H1 (cell line): ENCODE measurements around the gene UNC5B. TPM values are rescaled to one million over a fixed set of nuclear protein-coding genes. Genes with fewer than 3 reads are reported as not detected.

ENCODE experiments used
- CTCF ChIA-PET: fragments of 300-600 bp; sonication (Branson Sonifier 250); formaldehyde crosslinking; loops from one replicate; lab custom pipeline; 2021; ENCODE audit not compliant: partially characterized antibody; lab: Charles Lee
- POLR2A ChIA-PET: fragments of 300-600 bp; sonication (Branson Sonifier 250); formaldehyde crosslinking; loops from one replicate; lab custom pipeline; 2021; ENCODE audit warnings: inconsistent platforms; ENCODE audit not compliant: partially characterized antibody; lab: Charles Lee
- DNase-seq, 2 experiments: peaks; one replicate each; pipeline versions ENCODE4 v3.0.0 to v3.0.0-alpha.2; 2010 to 2022; ENCODE audit warnings: low spot score in 2 of 2, low read depth in 1 of 2, mixed read lengths in 1 of 2
- FAIRE-seq: peaks from 2 replicates; lab custom pipeline; 2011; peaks lifted over from hg19 to GRCh38; lab: Jason Lieb, UNC
- H2AFZ ChIP-seq: 2 replicates; pipeline ENCODE4 v1.8.1; 2012; ENCODE audit warnings: low read length, inconsistent platforms
- H2AK5ac ChIP-seq: 2 replicates; pipeline ENCODE4 v1.6.1; 2013; ENCODE audit warnings: low read depth, low read length
- H2BK120ac ChIP-seq: replicated peaks from 2 replicates; pipeline ENCODE3; 2013; ENCODE audit warnings: low read depth, low read length, inconsistent platforms
- H2BK12ac ChIP-seq: 2 replicates; pipeline ENCODE4 v1.6.1; 2013; ENCODE audit warnings: low read depth, low read length
- H2BK15ac ChIP-seq: 2 replicates; pipeline ENCODE4 v1.6.1; 2013; ENCODE audit warnings: low read length
- H2BK20ac ChIP-seq: 2 replicates; pipeline ENCODE4 v1.6.1; 2013; ENCODE audit warnings: low read length
- H2BK5ac ChIP-seq: 2 replicates; pipeline ENCODE4 v1.6.1; 2013; ENCODE audit warnings: low read depth, low read length
- H3K14ac ChIP-seq: 2 replicates; pipeline ENCODE4 v1.6.1; 2013; ENCODE audit warnings: inconsistent platforms; ENCODE audit not compliant: insufficient read length
- H3K18ac ChIP-seq: 2 replicates; pipeline ENCODE4 v1.6.1; 2013; ENCODE audit warnings: low read length; ENCODE audit errors: extremely low read depth
- H3K23ac ChIP-seq: 2 replicates; pipeline ENCODE4 v1.6.1; 2013; ENCODE audit warnings: inconsistent platforms; ENCODE audit not compliant: insufficient read length
- H3K23me2 ChIP-seq: 2 replicates; pipeline ENCODE4 v1.6.1; 2013; ENCODE audit warnings: low read depth, low read length
- H3K27ac ChIP-seq: 2 replicates; pipeline ENCODE4 v1.6.1; 2011; ENCODE audit warnings: low read depth, low read length, inconsistent platforms
- H3K27me3 ChIP-seq, 4 experiments: replicated peaks in 1 of 4; 1 replicate in 1 of 4; 2 replicates in 3 of 4; pipeline versions ENCODE4 v1.6.1 to v1.8.1; 2011 to 2013; ENCODE audit warnings: low read length in 3 of 4, mild to moderate bottlenecking in 3 of 4, inconsistent platforms in 2 of 4, mixed read lengths in 2 of 4, moderate library complexity in 1 of 4; ENCODE audit not compliant: control insufficient read depth in 3 of 4, insufficient read depth in 3 of 4; ENCODE audit errors: extremely low read depth in 1 of 4
- H3K36me3 ChIP-seq, 4 experiments: 2 replicates each; pipeline versions ENCODE4 v1.6.1 to v1.8.1; 2011 to 2013; ENCODE audit warnings: mild to moderate bottlenecking in 4 of 4, low read length in 3 of 4, moderate library complexity in 2 of 4, control low read depth in 1 of 4, inconsistent platforms in 1 of 4; ENCODE audit not compliant: insufficient read depth in 4 of 4, control insufficient read depth in 2 of 4
- H3K4ac ChIP-seq: replicated peaks from 2 replicates; pipeline ENCODE3; 2013; ENCODE audit warnings: low read length, low read depth, mixed read lengths, inconsistent platforms; ENCODE audit not compliant: insufficient read length
- H3K4me1 ChIP-seq, 4 experiments: replicated peaks in 1 of 4; 1 replicate in 1 of 4; 2 replicates in 3 of 4; pipeline versions ENCODE4 v1.6.1 to v1.8.1; 2011 to 2013; ENCODE audit warnings: low read length in 3 of 4, inconsistent platforms in 2 of 4, mixed read lengths in 1 of 4; ENCODE audit not compliant: insufficient read depth in 4 of 4, control insufficient read depth in 3 of 4
- H3K4me2 ChIP-seq, 2 experiments: 2 replicates each; pipeline versions ENCODE4 v1.6.1 to v1.8.1; 2011 to 2013; ENCODE audit warnings: low read depth in 2 of 2, low read length in 2 of 2, control low read depth in 1 of 2, inconsistent platforms in 1 of 2, mild to moderate bottlenecking in 1 of 2; ENCODE audit not compliant: insufficient read depth in 1 of 2
- H3K4me3 ChIP-seq, 4 experiments: fragments of 200-600, 300-600 bp in 1 of 4; sonication (generic), shearing (Covaris generic), sonication (Bioruptor Twin) in 1 of 4; 2 replicates each; pipeline versions ENCODE4 v1.5.1 to v1.8.1; 2011 to 2016; ENCODE audit warnings: low read length in 4 of 4, low read depth in 3 of 4, control low read depth in 2 of 4, inconsistent platforms in 2 of 4, mild to moderate bottlenecking in 2 of 4, mixed read lengths in 1 of 4, moderate library complexity in 1 of 4; ENCODE audit not compliant: insufficient read depth in 2 of 4; ENCODE audit errors: extremely low read depth in 1 of 4
- H3K56ac ChIP-seq: replicated peaks from 2 replicates; pipeline ENCODE3; 2013; ENCODE audit warnings: low read depth, mild to moderate bottlenecking, mixed read lengths, low read length, inconsistent platforms; ENCODE audit not compliant: insufficient read length
- H3K79me1 ChIP-seq: 2 replicates; pipeline ENCODE4 v1.6.1; 2013; ENCODE audit warnings: low read depth, low read length, control low read depth
- H3K79me2 ChIP-seq, 2 experiments: 2 replicates each; pipeline versions ENCODE4 v1.6.1 to v1.8.1; 2012 to 2013; ENCODE audit warnings: low read length in 2 of 2, mild to moderate bottlenecking in 2 of 2, inconsistent platforms in 1 of 2; ENCODE audit not compliant: insufficient read depth in 2 of 2, control insufficient read depth in 1 of 2
- H3K9ac ChIP-seq, 4 experiments: replicated peaks in 1 of 4; 1 replicate in 1 of 4; 2 replicates in 3 of 4; pipeline versions ENCODE4 v1.6.1 to v1.8.1; 2011 to 2013; ENCODE audit warnings: low read depth in 3 of 4, low read length in 3 of 4, control low read depth in 2 of 4, mild to moderate bottlenecking in 2 of 4, moderate library complexity in 2 of 4, inconsistent platforms in 1 of 4; ENCODE audit errors: extremely low read depth in 1 of 4
- H3K9me3 ChIP-seq, 2 experiments: 2 replicates each; pipeline versions ENCODE4 v1.6.1 to v1.8.1; 2012 to 2013; ENCODE audit warnings: mild to moderate bottlenecking in 2 of 2, moderate library complexity in 2 of 2, control low read depth in 1 of 2, inconsistent platforms in 1 of 2, low read depth in 1 of 2, low read length in 1 of 2, mixed read lengths in 1 of 2; ENCODE audit not compliant: insufficient read depth in 2 of 2
- H4K20me1 ChIP-seq, 2 experiments: replicated peaks in 1 of 2; 2 replicates each; pipeline versions ENCODE3 to v1.8.1; 2011 to 2013; ENCODE audit warnings: inconsistent platforms in 2 of 2, low read length in 2 of 2, mild to moderate bottlenecking in 1 of 2; ENCODE audit not compliant: insufficient read depth in 2 of 2, control insufficient read depth in 1 of 2
- H4K5ac ChIP-seq: 2 replicates; pipeline ENCODE4 v1.6.1; 2013; ENCODE audit warnings: low read length, low read depth, mixed read lengths, inconsistent platforms; ENCODE audit not compliant: insufficient read length
- H4K8ac ChIP-seq: 2 replicates; pipeline ENCODE4 v1.8.0; 2013; ENCODE audit warnings: mild to moderate bottlenecking, moderate library complexity, low read length, inconsistent platforms; ENCODE audit not compliant: insufficient read depth; ENCODE audit errors: extremely low read depth
- H4K91ac ChIP-seq: replicated peaks from 2 replicates; pipeline ENCODE3; 2013; ENCODE audit warnings: low read length, mixed read lengths, inconsistent platforms; ENCODE audit not compliant: insufficient read length
- ATF2 ChIP-seq: IDR thresholded peaks from 2 replicates; pipeline ENCODE4 v1.6.1; 2012; ENCODE audit warnings: low read length, inconsistent platforms
- CEBPB ChIP-seq: IDR thresholded peaks from 2 replicates; pipeline ENCODE4 v1.6.1; 2012; ENCODE audit warnings: low read depth, low read length
- CHD2 ChIP-seq: IDR thresholded peaks from 2 replicates; pipeline ENCODE4 v1.6.1; 2012; ENCODE audit warnings: low read length, improper control_type of control experiment
- CREB1 ChIP-seq: IDR thresholded peaks from 2 replicates; pipeline ENCODE4 v1.6.1; 2012; ENCODE audit warnings: inconsistent platforms
- FOSL1 ChIP-seq: IDR thresholded peaks from 2 replicates; pipeline ENCODE4 v1.6.1; 2011; ENCODE audit warnings: mild to moderate bottlenecking, low read depth, low read length, moderate library complexity; ENCODE audit not compliant: insufficient read depth
- KDM4A ChIP-seq: IDR thresholded peaks from one replicate; pipeline ENCODE4 v1.7.1; 2012; ENCODE audit warnings: low read depth, mild to moderate bottlenecking, moderate library complexity, low read length, inconsistent platforms; ENCODE audit not compliant: severe bottlenecking
- TAF1 ChIP-seq: IDR thresholded peaks from 2 replicates; pipeline ENCODE4 v1.6.1; 2011; ENCODE audit warnings: mild to moderate bottlenecking, low read depth, low read length
- WGBS, 2 experiments: shearing (Covaris generic) in 1 of 2; methylation state at CpG; one replicate each; pipeline versions ENCODE4 v1.1.6 to v1.1.7; 2013 to 2015; ENCODE audit warnings: low lambda C conversion rate in 2 of 2, mixed read lengths in 2 of 2, inconsistent platforms in 1 of 2, low coverage in 1 of 2, missing lambda C conversion rate in 1 of 2; ENCODE audit not compliant: insufficient replicate concordance in 2 of 2, insufficient coverage in 1 of 2, insufficient read length in 1 of 2; ENCODE audit errors: extremely low coverage in 1 of 2, missing lambda C conversion rate in 1 of 2; 5-methylcytosine and 5-hydroxymethylcytosine counted together
- polyA plus RNA-seq, 7 experiments: library from polyadenylated mRNA; depleted of rRNA in 3 of 7; stranded (reverse) in 5 of 7; unstranded in 2 of 7; fragments of >200 nt in 5 of 7; fragments of 200-250 nt in 2 of 7; gene quantifications; 1 replicate in 5 of 7; 2 replicates in 1 of 7; 4 replicates in 1 of 7; pipeline versions ENCODE4 v1.2.1 to v1.2.3, GENCODE V29; 2011 to 2013; ENCODE audit warnings: missing spikeins in 2 of 7, mixed read lengths in 2 of 7
- total RNA-seq: library from RNA; stranded (reverse); fragmentation: NEBNext Ultra II Directional; extraction: Animal tissue kit (Norgen Biotek cat#: 25700); gene quantifications from 2 replicates; pipeline ENCODE4 v1.2.1, GENCODE V29; 2021
- TF ChIP-seq, protein P1 (sequence below): IDR thresholded peaks from 2 replicates; pipeline ENCODE4 v1.6.1; 2011; ENCODE audit warnings: low read depth, mild to moderate bottlenecking, low read length; ENCODE audit not compliant: insufficient read depth

UNC5B gene
- total and polyA plus RNA-seq, 2 of the 8 experiments (the other 6 are each of a cell fraction or from before 2014, with no cell fraction given) = 27.9 to 31.8 TPM

- H3K23me2 ChIP-seq = 0 out of 2 replicates have a peak, but pooled peaks cover 2% of the 10 kb centered on the region
- peak overlapping the region; percentile 83; the same call in 1 of the 2 replicates for H3K18ac ChIP-seq
- peak overlapping the region; percentile 97 for H2BK12ac ChIP-seq
- H2AFZ ChIP-seq = no peak overlapping the region
- H3K4ac ChIP-seq = peak overlapping the region; percentile 73
- H4K20me1 ChIP-seq = peaks cover 1 to 2% of the 10 kb centered on the region in 2 experiments
- H3K14ac ChIP-seq = no peak overlapping the region
- no peak for TF ChIP-seq CHD2
- no peak for TF ChIP-seq TAF1
- TF ChIP-seq CEBPB = peak; percentile 64; the same call in 1 of the 2 replicates
- TF ChIP-seq, protein P1, sequence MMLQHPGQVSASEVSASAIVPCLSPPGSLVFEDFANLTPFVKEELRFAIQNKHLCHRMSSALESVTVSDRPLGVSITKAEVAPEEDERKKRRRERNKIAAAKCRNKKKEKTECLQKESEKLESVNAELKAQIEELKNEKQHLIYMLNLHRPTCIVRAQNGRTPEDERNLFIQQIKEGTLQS = no peak
- no peak for TF ChIP-seq FOSL1
- no peak for TF ChIP-seq CREB1
- TF ChIP-seq ATF2 = no peak
- no peak for TF ChIP-seq KDM4A
- peaks cover 0 to under 1% (median 0%) of the 10 kb centered on the region in 4 experiments; a peak in 1 of 7 replicates for H3K27me3 ChIP-seq
- H3K23ac ChIP-seq = no peak overlapping the region
- peak overlapping the region; percentile 67 for H4K91ac ChIP-seq
- ChIA-PET POLR2A (interaction anchor here (0.6 to 6.8 kb wide), 8 partner anchors 11 to 297 kb away, joined by 3 to 45 read pairs (median 4); partner anchors contain the start of gene UNC5B), CTCF (interaction anchor here (0.7 to 11.1 kb wide), 10 partner anchors 11 to 363 kb away, joined by 3 to 175 read pairs (median 20); no protein-coding TSS in a partner anchor)
- WGBS, 2 experiments = 83% methylated on average over 17 of the region's 18 CpGs; no CpG with 5 or more reads in 1 of the 2 experiments
- peaks cover 10% of the 10 kb centered on the region for H3K79me1 ChIP-seq
- H4K5ac ChIP-seq = peak overlapping the region; percentile 48
- H2AK5ac ChIP-seq = peak overlapping the region; percentile 94; the same call in 1 of the 2 replicates
- H3K4me2 ChIP-seq = no peak overlapping the region
- H3K4me3 ChIP-seq = no peak overlapping the region
- H3K9ac ChIP-seq = no peak overlapping the region
- H3K4me1 ChIP-seq = peaks cover 20 to 61% (median 44%) of the 10 kb centered on the region in 4 experiments
- peak overlapping the region; percentile 91 for H2BK5ac ChIP-seq
- peak overlapping the region; percentile 36 for H2BK120ac ChIP-seq
- H2BK20ac ChIP-seq = peak overlapping the region; percentile 75; the same call in 1 of the 2 replicates
- H3K79me2 ChIP-seq = peaks cover 0 to 11% of the 10 kb centered on the region in 2 experiments; a peak in 2 of 4 replicates
- H4K8ac ChIP-seq = peak overlapping the region; percentile 81; the same call in 1 of the 2 replicates
- H2BK15ac ChIP-seq = peak overlapping the region; percentile 83; the same call in 1 of the 2 replicates
- H3K27ac ChIP-seq = 0 out of 2 replicates have a peak overlapping the region, but pooled peaks have one; percentile 15
- DNase-seq (no peak), FAIRE-seq (no peak)
- H3K9me3 ChIP-seq = no peaks in the 10 kb centered on the region
- peak overlapping the region; percentile 13 for H3K56ac ChIP-seq
- no peaks in the 10 kb centered on the region for H3K36me3 ChIP-seq
Measured at GRCh38 chr10:71266147-71266917, 54.0 kb downstream of the UNC5B start.
